IPS-NIHi11 (cell line): ENCODE results near the gene CNTRL.
"Not testable (repeated sequence)": the region's sequence is repeated elsewhere in the genome, so short reads cannot be mapped to it uniquely, and the experiment has no call there.

Experiments
- DNase-seq: peaks from one replicate; pipeline ENCODE4 v3.0.0; 2012; ENCODE audit warnings: mixed read lengths, low spot score

The CNTRL gene

GRCh38 chr9:121073038-121073437, 1.7 kb upstream of the CNTRL start:
- no peak for DNase-seq

GRCh38 chr9:121075251-121076036, 689 bp downstream of the CNTRL start:
- no peak for DNase-seq

DNA sequence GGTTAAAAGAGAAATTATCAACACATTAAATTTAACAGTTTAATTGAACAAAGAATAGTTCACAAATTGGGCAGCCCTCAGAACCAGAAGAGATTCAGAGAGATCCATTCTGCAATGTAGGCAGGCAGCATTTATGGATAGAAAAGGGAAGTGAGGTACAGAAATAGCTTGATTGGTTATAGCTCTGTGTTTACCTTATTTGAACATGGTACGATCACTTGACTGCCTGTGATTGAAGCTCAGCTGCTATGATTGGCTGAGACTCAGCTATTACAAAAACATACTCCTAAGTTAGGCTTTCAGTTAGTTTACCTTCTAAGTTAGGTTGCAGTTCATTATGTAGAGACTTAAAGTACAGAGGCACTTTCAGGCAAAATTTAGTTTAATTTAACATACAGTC, 7.3 kb downstream of the CNTRL start:
- no peak for DNase-seq

DNA sequence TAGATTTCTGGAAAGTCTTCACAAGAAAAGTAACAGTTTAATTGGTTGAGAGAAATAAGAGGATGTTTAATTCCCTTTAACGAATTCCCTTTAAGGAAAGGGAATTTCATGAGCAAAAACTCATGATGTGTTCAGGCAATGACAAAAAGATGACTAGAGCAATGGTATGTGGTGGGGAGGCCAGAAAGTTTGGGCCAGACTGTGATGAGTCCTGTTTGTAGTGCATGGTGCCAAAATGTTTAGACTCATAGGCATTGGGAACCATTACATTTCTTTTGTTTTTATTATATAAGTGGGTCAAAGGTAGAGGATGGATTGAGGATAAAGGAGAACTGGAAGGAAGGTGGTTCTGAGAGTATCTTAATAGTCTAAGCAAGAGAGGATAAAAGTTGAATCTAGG, 10.9 kb downstream of the CNTRL start:
- DNase-seq: no peak

GRCh38 chr9:121088576-121088975, 13.8 kb downstream of the CNTRL start:
- DNase-seq: no peak

- DNase-seq: not testable (repeated sequence)
Observed at GRCh38 chr9:121090743-121091142, 16.0 kb downstream of the CNTRL start.

DNA sequence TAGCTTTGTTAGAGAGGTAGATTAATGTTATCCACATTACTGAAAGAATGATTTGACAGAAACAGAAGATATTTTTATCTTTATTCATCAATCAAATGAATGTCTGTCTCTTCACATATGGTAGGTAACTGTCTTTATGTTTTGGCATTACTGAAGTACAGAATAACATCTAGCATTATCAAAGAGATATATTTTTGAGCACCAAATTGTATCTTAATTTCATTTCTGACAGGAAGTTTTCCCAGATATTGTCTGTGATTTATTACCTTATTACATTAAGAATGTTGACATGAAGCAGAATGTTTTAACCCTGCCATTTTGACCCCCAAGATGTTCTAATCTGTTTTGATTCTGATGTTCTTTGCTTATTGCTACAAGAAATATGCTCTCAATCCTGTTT, 20.3 kb downstream of the CNTRL start:
- DNase-seq: no peak

- DNase-seq: no peak
Observed at GRCh38 chr9:121098567-121099198, 23.9 kb downstream of the CNTRL start.

DNA sequence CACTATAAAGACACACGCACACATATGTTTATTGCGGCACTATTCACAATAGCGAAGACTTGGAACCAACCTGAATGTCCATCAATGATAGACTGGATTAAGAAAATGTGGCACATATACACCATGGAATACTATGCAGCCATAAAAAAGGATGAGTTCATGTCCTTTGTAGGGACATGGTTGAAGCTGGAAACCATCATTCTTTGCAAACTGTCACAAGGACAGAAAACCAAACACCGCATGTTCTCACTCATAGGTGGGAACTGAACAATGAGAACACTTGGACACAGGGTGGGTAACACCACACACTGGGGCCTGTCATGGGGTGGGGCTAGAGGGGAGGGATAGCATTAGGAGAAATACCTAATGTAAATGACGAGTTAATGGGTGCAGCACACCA, 29.3 kb downstream of the CNTRL start:
- DNase-seq: not testable (repeated sequence)

- DNase-seq: no peak
Observed at GRCh38 chr9:121105531-121105930, 30.8 kb downstream of the CNTRL start.

DNA sequence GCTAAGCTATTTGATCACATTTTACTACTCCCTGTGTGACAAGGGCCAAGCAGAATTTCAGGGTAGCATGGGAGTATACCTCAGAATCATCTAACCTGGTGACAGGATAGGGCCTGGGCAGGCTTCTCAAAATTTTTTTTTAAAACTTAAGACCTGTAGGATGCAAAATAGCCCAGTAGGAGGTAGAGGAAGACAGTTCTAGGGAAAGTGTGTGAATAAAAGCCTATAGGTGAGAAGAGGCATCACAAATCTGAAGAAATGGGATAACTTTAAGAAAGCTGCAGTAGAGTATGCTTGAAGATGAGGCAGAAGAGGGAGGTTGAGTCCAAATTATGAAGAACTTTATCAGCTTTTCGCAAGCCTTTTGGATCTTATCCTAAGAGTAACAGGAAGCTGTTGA, 32.3 kb downstream of the CNTRL start:
- peak; percentile 23 for DNase-seq

DNA sequence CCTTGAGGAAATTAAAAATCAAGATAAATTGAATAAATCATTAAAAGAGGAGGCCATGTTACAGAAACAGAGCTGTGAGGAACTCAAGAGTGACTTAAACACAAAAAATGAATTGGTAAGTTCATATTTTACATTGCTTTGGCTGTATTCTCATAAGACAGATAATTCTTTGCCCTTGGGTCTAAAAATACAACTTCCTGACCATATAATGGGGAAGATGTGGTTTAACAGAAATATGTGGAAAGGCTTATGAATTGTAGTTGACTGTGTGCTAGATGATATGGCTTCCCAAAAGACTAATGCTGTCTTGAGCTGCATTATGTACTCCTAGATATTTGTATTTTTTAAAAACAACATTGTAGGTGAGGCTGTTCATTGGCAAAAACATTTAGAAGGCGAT, 33.1 kb downstream of the CNTRL start:
- no peak for DNase-seq

- DNase-seq: no peak
Observed at GRCh38 chr9:121115466-121115865, 40.7 kb downstream of the CNTRL start.

DNA sequence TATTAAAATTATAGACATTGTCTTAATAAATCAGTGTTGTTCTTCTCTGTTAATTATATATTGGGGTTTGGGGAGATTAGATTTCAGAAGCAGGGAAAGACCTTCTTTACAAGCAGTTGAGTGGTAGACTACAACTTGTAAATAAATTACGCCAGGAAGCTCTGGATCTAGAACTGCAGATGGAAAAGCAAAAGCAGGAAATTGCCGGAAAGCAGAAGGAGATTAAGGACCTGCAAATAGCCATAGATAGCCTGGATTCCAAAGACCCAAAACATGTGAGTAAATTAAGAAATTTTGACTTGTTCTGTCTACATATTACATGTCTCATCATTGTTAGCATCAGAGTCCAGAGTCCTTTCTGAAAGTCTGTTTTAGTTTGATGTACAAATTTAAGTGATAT, 43.5 kb downstream of the CNTRL start:
- no peak for DNase-seq

DNA sequence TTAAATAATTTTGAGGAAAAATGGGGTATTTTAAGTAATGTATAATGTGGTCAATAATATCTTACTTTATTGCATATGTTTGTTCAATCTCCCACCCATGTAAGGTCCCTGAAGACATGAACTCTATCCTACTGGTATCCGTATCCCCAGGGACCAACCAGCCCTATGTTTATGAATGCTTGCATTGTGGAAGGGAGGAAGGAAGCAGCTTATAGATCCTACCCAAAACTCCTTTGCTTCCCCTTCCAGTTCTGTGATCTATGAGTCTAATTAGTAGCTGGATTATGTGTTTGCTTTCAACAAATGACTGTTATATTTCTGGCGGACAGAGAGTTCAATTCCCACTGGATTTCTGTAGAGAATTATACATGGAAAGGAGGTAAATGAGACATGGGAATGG, 45.6 kb downstream of the CNTRL start:
- no peak for DNase-seq

DNA sequence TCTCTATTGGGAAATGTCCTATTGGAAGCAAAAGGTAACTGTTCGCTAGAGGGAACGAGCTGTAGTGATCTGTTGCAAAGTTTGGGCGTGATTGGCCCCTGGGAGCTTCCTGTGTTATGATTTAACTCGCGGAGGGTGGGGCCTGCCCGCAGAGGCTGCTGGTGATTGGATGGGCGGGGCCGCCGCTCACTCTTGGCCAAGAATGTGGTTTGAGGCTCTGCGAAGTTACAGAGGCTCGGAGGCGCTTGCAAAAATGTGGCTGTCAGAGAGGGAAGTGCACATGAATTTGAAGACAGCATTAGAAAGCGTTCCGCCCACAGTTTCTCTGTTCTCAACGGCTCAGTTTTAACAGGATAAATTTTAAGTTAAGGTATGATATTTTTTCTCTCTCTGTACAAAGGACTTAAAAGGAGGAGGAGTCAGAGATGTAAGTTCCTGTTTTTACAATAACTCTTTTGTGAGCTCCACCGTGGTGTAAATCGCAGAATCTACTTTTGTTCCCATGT, 46.9 kb downstream of the CNTRL start:
- peak; percentile 93 for DNase-seq

DNA sequence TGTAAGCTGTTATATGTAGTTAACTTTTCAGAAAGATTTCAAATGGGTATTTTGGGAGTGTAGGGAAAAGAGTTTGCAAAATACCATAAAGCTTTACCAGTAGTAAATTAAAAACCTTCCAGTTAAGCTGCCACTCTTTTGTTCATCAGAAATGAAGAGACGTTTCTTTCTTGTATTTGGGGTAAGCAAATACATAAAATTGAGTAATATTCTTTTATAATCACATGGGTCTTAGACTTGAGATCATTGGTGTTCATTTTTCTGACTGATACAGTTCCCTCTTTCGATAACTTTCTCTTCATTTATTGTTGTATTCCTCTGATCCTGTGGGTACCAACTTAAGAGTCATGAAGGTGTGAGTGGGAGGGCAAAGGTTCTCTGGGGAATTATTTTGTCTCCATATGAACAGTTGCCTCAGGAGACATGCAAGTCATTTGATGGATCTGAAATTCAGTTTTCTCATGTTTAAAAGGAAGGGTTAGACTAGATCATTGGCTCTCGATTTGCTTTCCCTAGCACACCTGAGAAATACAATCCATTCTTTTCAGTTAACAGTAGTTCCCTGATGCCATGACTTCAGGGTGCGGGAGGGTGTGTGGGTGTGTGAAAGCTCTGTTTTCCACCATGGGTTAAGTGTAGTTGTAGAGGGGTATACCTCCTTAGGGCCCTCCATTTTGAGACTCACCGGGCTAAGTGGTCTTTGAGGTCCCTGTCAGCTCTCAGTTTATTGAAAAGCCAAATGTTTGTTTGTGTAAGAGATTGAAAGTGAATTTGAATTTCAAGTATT, 47.7 kb downstream of the CNTRL start:
- no peak for DNase-seq

GRCh38 chr9:121123816-121124535, 49.2 kb downstream of the CNTRL start:
- no peak for DNase-seq

DNA sequence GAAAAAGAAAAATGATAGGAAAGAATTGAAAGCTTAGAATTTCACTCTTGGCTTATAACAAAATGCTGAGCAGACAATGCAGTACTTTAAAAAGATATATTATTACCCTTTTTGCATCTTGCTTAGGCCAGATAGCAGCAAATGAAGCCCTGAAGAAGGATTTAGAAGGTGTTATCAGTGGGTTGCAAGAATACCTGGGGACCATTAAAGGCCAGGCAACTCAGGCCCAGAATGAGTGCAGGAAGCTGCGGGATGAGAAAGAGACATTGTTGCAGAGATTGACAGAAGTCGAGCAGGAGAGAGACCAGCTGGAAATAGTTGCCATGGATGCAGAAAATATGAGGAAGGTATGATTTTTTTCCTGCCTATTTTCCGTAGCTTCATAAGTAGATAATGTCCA, 50.8 kb downstream of the CNTRL start:
- DNase-seq: no peak

GRCh38 chr9:121129384-121129783, 54.6 kb downstream of the CNTRL start:
- DNase-seq: not testable (repeated sequence)

GRCh38 chr9:121133104-121133816, 58.5 kb downstream of the CNTRL start:
- peak; percentile 23 for DNase-seq
